GM19328 (cell line): Measurements from ENCODE around the gene AOC2.
"Not testable (repeated sequence)": the region's sequence is repeated elsewhere in the genome, so short reads cannot be mapped to it uniquely, and the experiment has no call there.

ENCODE experiments used
- ATAC-seq: cut with Tn5 transposase; IDR thresholded peaks from one replicate; pipeline ENCODE4 v1.9.1; 2021; ENCODE audit warnings: mild to moderate bottlenecking, moderate library complexity; ENCODE audit not compliant: unreplicated experiment

The AOC2 gene

DNA sequence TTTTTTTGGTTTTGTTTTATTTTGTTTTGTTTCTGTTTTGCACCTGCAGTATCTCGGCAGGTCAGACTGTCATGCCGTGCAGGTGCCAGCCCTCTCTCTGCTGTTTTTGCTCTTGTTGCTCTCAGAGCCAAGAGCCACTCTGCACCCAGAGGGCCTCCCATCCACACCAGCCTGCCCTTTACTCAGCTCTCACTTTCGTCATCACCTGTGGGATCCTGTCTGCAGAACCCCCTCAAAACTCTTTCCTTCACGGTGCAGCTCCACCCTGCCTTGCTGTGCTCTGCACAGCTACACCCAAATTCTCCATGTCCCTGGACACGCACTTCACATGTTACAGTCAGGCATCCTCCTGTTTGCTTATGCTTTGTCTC lies 9.2 kb downstream of the AOC2 start:
- ATAC-seq = no peak

DNA sequence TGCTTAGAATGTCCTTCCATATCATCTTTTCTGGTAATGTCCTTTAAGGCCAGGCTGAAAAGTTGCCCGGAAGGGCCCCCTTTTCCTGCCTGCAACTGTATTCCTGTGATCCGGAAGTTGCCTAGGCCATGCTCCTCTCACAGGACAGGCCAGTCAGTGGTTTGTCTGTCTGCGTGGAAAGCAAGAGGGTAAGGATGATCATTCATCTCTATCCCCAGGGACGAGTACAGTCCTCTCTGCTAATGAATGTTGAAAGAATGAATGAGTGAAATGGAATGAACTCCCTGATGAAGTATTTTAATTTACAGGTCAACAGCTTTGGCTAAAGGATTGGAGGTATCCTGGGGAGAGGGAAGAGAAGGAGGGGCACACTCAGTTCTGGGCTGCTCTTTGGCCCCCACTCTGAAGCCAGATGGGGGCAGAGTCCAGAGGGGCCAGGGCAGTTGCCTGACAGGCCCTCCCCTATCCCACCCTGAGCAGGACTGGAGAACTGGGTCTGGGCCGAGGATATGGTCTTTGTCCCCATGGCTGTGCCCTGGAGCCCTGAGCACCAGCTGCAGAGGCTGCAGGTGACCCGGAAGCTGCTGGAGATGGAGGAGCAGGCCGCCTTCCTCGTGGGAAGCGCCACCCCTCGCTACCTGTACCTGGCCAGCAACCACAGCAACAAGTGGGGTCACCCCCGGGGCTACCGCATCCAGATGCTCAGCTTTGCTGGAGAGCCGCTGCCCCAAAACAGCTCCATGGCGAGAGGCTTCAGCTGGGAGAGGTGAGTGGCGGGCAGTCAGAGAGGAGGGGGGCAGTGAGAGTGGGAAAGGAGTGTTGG lies 9.8 kb downstream of the AOC2 start:
- no peak for ATAC-seq

DNA sequence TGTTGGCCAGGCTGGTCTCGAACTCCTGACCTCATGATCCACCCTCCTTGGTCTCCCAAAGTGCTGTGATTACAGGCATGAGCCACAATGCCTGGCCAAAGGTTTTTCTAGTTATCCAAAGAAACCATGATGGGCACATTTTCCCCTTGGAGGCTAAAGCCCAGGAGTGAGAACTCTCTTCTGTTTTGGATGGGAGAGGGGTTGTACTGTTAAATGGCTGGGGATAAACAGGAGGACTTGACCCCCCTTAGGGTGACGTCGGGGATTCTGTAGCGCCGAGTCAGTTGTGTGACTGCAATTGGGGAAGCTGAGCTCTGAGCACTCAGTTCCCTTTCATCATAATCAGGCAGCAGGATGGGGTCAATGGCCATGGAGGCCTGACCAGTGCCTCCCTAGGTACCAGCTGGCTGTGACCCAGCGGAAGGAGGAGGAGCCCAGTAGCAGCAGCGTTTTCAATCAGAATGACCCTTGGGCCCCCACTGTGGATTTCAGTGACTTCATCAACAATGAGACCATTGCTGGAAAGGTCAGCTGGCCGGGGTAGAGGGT lies 10.7 kb downstream of the AOC2 start:
- no peak for ATAC-seq

DNA sequence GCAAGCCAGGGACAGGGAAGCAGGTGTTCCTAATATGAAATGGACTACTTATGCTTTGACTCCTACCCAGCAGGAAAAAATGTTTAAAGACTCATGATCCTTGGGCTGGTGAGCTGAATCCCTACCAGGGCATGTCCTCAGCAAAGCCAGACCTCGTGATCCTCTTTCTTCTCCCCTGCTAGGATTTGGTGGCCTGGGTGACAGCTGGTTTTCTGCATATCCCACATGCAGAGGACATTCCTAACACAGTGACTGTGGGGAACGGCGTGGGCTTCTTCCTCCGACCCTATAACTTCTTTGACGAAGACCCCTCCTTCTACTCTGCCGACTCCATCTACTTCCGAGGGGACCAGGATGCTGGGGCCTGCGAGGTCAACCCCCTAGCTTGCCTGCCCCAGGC lies 11.7 kb downstream of the AOC2 start:
- not testable (repeated sequence) for ATAC-seq

DNA sequence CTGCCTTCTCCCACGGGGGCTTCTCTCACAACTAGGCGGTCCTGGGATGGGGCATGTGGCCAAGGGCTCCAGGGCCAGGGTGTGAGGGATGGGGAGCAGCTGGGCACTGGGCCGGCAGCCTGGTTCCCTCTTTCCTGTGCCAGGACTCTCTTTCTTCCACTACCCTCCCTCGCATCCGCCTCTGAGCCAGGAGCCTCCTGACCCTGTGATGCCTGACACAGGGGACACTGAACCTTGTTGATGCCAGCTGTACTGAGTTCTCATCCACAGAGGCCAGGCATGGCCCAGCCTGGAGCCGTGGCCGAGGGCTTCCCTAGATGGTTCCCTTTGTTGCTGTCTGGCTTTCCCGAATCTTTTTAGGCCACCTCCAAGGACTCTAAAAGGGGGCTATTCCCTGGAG lies 12.1 kb downstream of the AOC2 start:
- ATAC-seq = not testable (repeated sequence)

DNA sequence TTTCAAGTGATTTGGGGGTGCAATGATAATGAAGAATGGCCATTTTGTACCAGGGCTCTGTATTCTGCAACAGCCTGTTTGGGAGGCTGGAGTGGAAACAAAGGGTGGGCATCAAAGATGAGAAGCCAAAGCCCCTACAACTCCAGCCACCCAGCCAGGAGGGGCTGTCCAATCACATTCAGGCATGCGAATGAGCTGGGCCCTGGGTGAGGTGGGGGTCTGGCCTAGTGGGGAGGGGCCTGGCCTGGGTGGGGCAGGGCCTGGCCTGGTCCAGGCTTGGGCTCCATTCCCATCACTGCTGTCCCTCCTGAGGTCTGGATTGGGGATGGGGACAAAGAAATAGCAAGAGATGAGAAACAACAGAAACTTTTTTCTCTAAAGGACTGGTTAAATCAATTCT lies 13.0 kb downstream of the AOC2 start:
- ATAC-seq = no peak

DNA sequence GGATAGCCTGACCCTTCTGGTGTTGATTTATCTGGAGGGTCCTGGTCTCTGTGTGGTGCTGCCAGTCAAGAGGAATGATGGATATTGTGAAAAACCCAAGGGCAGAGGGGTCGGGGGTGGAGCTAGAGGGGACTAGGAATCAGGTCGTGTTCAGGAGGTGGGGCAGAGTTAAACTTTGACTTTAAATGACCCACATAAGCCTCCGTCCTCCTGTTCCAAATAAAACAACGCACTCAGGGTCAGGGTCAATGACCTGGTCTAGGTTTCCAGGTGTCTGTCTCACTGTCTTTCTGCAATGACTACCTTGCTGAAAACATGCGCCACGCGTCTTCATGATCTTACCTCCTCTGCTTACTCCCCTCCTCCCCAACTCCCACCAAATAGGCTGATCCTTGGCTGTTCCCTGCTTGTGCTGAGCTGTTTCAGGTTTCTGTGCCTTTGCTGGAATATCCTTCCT lies 21.3 kb downstream of the AOC2 start:
- ATAC-seq = no peak

DNA sequence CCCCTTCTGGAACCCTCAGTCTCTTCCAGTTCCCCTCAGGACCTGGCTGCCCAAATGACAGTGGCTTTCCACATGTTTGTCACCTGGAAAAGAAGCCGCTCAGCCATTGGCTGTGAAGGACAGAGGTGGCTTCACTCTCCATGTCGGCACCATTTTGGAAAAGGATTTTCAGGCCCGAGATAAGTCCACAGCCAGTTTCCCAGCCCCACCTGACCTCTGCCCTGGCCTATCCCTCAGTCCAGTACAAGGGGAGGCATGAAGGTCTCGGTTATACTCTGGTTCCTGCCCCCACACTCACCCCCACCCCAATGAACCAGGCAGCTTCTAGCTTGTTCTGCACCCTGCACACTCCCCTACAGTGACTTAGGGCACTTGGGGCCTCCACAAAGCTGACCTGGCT lies 21.8 kb downstream of the AOC2 start:
- no peak for ATAC-seq

DNA sequence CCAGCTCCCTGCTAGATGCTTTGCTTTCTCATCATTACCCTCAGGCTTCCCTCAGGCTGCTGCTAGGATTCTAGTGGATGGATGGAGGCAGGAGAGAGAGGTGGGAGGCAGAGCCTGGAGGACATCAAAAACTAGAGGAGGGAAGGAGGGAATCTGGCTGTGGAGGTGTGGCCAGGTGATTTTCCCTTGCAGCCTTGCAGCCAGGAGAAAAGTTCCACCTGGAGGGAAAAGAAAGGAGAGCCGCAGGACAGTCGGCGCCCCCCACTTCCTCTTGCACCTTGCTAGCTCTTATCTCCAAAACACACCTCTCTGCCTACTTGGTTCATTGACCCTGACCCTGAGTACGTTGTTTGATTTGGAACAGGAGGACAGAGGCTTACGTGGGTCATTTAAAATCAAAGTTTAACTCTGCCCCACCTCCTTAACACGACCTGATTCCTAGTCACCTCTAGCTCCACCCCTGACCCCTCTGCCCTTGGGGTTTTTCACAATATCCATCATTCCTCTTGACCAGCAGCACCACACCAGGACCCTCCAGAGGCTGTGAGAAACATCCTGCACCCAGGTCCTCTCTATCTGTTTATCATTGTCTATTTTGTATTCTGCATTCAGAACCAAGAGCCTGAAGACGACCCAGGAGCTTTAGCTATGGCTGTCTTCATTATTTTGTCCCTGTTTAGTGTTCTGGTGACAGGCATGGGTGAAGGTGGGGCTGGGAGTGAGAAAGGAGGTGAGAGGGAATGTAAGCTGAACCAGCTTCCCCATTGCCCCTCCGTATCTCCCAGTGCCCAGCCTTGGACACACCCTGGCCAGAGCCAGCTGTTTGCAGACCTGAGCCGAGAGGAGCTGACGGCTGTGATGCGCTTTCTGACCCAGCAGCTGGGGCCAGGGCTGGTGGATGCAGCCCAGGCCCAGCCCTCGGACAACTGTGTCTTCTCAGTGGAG lies 22.5 kb downstream of the AOC2 start:
- no peak for ATAC-seq

DNA sequence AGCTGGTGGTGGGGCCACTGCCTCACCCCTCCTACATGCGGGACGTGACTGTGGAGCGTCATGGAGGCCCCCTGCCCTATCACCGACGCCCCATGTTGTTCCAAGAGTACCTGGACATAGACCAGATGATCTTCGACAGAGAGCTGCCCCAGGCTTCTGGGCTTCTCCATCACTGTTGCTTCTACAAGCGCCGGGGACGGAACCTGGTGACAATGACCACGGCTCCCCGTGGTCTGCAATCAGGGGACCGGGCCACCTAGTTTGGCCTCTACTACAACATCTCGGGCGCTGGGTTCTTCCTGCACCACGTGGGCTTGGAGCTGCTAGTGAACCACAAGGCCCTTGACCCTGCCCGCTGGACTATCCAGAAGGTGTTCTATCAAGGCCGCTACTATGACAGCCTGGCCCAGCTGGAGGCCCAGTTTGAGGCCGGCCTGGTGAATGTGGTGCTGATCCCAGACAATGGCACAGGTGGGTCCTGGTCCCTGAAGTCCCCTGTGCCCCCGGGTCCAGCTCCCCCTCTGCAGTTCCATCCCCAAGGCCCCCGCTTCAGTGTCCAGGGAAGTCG lies 23.4 kb downstream of the AOC2 start:
- not testable (repeated sequence) for ATAC-seq

DNA sequence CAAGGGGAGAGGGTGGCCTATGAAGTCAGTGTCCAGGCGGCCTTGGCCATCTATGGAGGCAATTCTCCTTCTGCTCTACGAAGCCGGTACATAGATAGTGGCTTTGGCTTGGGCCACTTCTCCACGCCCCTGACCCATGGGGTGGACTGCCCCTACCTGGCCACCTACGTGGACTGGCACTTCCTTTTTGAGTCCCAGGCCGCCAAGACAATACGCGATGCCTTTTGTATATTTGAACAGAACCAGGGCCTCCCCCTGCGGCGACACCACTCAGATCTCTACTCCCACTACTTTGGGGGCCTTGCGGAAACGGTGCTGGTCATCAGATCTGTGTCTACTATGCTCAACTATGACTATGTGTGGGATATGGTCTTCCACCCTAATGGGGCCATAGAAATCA lies 24.0 kb downstream of the AOC2 start:
- no peak for ATAC-seq

DNA sequence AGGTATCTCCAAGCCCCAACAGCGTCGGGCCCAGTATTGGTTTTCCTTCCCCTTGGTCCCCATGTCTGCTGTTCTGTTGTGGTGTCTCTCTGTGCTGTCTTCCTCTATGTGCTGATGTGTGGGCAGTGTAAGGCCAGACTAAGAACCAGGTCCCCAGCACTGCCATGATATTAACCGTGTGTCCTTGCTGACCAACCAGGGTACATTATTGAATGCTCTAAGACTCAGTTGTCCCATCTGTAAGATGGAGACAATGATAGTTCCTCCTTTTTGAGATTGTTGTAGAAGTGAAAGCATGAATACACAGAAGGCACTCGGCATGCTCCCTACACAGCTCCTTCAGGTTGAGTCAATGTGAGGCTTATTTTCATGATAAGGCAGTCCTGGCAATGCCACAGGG lies 27.3 kb downstream of the AOC2 start:
- ATAC-seq = no peak

DNA sequence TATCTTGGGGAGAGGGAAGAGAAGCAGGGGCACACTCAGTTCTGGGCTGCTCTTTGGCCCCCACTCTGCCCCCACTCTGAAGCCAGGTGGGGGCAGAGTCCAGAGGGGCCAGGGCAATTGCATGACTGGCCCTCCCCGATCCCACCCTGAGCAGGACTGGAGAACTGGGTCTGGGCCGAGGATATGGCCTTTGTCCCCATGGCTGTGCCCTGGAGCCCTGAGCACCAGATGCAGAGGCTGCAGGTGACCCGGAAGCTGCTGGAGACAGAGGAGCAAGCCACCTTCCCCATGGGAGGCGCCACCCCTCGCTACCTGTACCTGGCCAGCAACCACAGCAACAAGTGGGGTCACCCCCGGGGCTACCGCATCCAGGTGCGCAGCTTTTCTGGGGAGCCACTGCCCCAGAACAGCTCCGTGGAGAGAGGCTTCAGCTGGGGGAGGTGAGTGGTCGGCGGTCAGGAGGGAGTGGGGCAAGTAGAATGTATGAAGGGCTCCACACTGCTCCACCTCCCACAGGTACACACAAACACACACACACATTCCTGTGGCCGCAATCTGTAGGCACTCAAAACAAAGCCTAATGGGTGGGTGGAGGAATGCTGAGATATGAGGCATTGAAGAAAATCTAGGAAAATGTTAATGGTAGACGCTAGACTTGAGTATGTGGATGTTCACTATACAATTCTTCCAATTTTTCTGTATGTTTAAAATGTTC lies 28.0 kb downstream of the AOC2 start:
- ATAC-seq = no peak

DNA sequence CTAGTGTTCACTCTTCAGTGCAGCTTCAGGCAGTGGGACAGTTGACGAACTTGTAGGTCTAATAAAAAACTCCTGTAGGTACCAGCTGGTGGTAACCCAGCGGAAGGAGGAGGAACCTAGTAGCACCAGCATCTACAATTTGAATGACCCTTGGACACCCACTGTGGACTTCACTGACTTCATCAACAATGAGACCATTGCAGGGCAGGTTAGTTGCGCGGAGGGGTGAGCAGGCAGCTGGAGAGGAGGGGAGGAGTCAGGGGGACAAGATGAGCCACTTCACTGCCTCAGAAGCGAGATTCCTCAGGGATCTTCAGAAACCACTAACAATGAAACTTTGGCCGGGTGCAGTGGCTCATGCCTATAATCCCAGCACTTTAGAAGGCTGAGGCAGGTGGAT lies 28.9 kb downstream of the AOC2 start:
- ATAC-seq = no peak

DNA sequence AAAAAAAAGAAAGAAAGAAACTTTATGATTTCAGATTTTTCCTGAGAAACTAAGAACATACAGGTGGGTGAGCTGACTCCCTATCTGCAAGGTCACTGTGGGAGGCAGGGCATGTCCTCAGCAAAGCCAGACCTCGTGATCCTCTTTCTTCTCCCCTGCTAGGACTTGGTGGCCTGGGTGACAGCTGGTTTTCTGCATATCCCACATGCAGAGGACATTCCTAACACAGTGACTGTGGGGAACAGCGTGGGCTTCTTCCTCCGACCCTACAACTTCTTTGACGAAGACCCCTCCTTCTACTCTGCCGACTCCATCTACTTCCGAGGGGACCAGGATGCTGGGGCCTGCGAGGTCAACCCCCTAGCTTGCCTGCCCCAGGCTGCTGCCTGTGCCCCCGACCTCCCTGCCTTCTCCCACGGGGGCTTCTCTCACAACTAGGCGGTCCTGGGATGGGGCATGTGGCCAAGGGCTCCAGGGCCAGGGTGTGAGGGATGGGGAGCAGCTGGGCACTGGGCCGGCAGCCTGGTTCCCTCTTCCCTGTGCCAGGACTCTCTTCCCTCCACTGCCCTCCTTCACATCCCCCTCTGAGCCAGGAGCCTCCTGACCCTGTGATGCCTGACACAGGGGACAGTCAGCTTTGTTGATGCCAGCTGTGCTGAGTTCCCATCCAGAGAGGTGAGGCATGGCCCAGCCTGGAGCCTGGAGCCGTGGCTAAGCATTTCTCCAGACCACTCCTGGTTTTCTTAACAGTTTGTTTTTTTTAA lies 29.7 kb downstream of the AOC2 start:
- not testable (repeated sequence) for ATAC-seq

DNA sequence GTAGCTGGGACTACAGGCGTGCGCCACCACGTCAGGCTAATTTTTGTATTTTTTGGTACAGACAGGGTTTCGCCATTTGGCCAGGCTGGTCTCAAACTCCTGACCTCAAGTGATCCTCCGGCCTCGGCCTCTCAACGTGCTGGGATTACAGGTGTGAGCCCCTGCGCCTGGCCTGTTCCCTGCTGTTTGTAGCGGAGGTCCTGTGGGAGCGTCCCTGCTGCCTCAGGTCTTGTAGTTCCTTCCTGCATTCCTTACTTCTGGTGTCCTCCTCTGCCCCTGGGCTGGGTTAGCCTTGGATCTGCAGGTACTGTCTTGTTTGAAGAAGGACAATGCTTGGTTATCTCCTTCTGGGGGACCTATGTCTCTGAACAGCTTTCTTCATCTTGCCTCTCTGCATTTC lies 32.7 kb downstream of the AOC2 start:
- no peak for ATAC-seq

DNA sequence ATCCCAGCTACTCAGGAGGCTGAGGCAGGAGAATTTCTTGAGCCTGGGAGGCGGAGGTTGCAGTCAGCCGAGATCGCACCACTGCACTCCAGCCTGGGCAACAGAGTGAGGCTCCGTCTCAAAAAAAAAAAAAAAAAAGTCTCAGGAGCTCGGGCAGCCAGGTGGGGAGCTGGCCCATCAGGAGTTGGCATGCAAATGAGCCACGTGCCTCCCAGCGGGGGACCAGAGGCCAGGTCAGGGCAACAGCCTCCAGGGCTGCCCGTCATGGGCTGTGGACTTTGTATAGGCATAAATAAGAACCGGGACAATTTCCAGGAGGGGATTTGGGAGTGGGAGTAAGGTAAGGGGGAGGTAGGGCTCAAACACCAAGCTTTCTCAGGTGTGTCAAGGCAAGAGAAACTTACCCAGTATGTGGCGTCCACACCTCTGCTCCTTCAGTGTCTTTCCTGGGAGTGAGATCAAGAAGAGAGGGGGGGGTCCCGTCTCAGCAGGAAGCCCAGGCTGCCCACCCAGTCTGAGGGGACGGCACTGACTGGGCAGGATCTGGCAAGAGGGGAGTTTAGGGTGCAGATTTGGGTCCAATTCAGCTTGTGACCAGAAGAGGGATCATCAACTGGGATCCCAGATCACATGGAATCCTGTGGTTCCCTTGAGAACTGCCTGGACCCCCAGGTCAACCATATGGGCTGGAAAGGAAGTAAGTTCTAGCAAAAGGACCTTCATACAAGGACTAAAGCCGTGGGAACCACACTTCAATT lies 33.9 kb downstream of the AOC2 start:
- ATAC-seq = no peak

DNA sequence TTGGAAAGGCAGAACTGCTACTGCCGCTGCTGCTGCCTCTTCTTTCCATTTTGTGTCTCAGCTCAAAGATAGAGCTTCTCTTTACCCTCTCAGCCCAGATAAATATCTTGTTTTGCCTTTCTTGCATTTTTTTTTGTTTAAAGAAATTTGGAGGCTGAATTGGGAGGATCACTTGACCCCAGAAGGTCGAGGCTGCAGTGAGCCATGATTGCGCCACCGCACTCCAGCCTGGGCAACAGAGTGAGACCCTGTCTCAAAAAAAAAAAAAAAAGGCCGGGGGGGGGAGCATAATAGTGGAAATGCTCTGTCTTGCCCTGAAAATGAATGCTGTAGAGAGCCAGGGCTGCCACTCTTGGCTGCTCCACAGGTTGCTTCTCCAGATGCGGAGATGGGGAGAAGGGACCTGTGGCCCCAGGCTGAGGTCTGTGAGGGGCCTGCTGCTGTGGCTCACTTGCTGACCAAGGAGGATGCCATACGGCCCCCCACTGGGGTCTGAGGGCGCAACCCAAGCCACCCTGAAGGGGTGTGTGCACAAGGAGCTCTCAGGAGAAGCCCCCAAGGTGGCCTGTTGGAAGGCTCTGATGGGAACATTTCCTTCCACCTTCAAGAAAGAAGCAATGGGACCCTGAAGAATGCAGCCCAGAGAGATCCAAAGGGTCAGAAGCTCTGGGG lies 34.7 kb downstream of the AOC2 start:
- no peak for ATAC-seq

DNA sequence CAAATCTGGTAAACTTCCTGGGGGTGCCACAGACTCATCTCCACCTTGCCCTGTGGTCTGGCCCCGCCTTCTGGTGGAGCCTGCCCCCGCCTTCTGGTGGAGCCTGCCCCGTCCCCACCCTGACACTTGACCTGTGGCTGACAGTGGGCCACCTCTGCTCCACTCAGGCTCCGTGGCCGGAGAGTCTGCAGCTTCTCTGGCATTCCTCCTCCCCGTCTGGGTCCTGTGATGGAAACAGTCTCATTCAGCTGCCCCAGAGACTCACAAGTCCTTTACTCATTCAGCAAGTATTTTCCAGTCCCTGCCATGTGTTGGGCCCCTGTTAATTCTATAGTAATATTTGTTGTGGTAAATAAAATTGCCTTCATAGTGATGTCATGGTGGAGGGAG lies 35.2 kb downstream of the AOC2 start:
- ATAC-seq = no peak
